Stomach (tissue), 9 donors: ENCODE data around the gene PRICKLE1. TPM values are rescaled to one million over a fixed set of nuclear protein-coding genes. Genes with fewer than 3 reads are reported as not detected.
A peak's percentile ranks its signal among the peaks of the same experiment; 100 is the strongest.

Source experiments
- DNase-seq, 2 donors: peaks; one replicate each; pipeline versions ENCODE4 v3.0.0 to v3.0.0-alpha.2; 2013 to 2019
- H3K27ac ChIP-seq, 5 donors: fragments of 200-600 bp in 4 of 5; sonication (generic) in 4 of 5; one replicate each; pipeline ENCODE4 v1.5.1; 2013 to 2019; ENCODE audit warnings: mild to moderate bottlenecking in 1 of 5, moderate library complexity in 1 of 5
- H3K27me3 ChIP-seq, 3 donors: fragments of 200-600 bp; sonication (generic); one replicate each; pipeline ENCODE4 v1.5.1; 2017 to 2019; ENCODE audit warnings: mixed run types in 1 of 3
- H3K36me3 ChIP-seq, 4 donors: fragments of 200-600 bp; sonication (generic); 1 replicate in 3 of 4; 2 replicates in 1 of 4; pipeline ENCODE4 v1.5.1; 2016 to 2019
- H3K4me1 ChIP-seq, 4 donors: fragments of 200-600 bp; sonication (generic); one replicate each; pipeline ENCODE4 v1.5.1; 2016 to 2019
- H3K4me3 ChIP-seq, 4 donors: fragments of 200-600 bp; sonication (generic) in 3 of 4; one replicate each; pipeline ENCODE4 v1.5.1; 2016 to 2019; ENCODE audit warnings: mild to moderate bottlenecking in 1 of 4
- H3K9me3 ChIP-seq, 4 donors: fragments of 200-600 bp; sonication (generic); one replicate each; pipeline ENCODE4 v1.5.1; 2016 to 2019
- EP300 ChIP-seq: sonication (generic); formaldehyde crosslinking; IDR thresholded peaks from one replicate; pipeline ENCODE4 v1.6.1; 2017; ENCODE audit warnings: antibody characterized with exemption
- POLR2A ChIP-seq, 4 donors: fragments of 450-650 bp; IDR thresholded peaks; one replicate each; pipeline ENCODE4 v1.6.1; 2016; ENCODE audit warnings: antibody characterized with exemption in 4 of 4, control low read depth in 2 of 4, mild to moderate bottlenecking in 1 of 4, moderate library complexity in 1 of 4
- POLR2AphosphoS5 ChIP-seq, 3 donors: sonication (generic); formaldehyde crosslinking; IDR thresholded peaks; one replicate each; pipeline ENCODE4 v1.6.1; 2016; ENCODE audit warnings: antibody characterized with exemption in 3 of 3
- WGBS, 5 donors: extraction: QIAGEN DNeasy Blood & Tissue Kit in 3 of 5; methylation state at CpG; one replicate each; pipeline versions ENCODE4 v1.1.5 to v1.1.7; 2013 to 2018; 5-methylcytosine and 5-hydroxymethylcytosine counted together
- intact Hi-C: fragments of 100-400 bp; cut with DNase I; formaldehyde crosslinking; loops from one replicate; pipeline ENCODE4 v1.15.1; 2023; ENCODE audit warnings: low total_unique reads
- polyA plus RNA-seq, 3 donors: library from polyadenylated mRNA; stranded (reverse); fragments of 200-250 nt; gene quantifications; one replicate each; pipeline ENCODE4 v1.2.3, GENCODE V29; 2013
- total RNA-seq, 5 donors: library from RNA; depleted of rRNA; stranded (reverse); fragments of >200 nt; gene quantifications; one replicate each; pipeline versions ENCODE4 v1.1.0 to v1.2.3, GENCODE V29; 2014 to 2016
- TF ChIP-seq, protein P1 (sequence below), 7 experiments: fragments of 450-650 bp in 4 of 7; fragments of 200-600 bp in 3 of 7; sonication (generic) in 3 of 7; IDR thresholded peaks; one replicate each; pipeline ENCODE4 v1.5.1; 2016 to 2019; ENCODE audit warnings: antibody characterized with exemption in 7 of 7, control low read depth in 2 of 7, mild to moderate bottlenecking in 1 of 7
- donor health status: healthy with polysubstance abuse.
- donor health status: Bipolar disorder and iron deficiency.
- donor health status: healthy.

The PRICKLE1 gene
- total and polyA plus RNA-seq, 8 donors, result 0.80 to 15.1 (median 2.9) TPM

DNA sequence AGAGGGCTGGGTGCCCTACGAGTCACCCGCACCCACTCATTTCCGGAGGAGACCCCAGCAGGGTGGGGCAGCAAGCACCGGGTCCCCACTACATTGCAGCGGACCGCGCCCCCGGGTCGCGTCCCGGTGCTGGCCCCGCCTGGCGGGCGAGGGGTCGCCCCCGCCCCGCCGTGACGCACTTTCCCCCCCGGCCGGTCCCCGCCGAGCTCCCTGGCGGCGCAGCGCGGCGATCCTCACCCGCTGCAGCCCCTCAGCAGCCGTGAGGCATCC, 106.1 kb downstream of the PRICKLE1 start:
- peak overlapping the region; percentile 60 to 90 (median 82) for H3K27ac ChIP-seq
- intact Hi-C loops, result loop anchor here (5.0 kb wide), 1 partner anchor 84 kb away; no protein-coding TSS in a partner anchor
- WGBS, 5 donors, result 0 to 3% (median 2%) methylated on average over 7 to 30 of the region's 30 CpGs; no CpG with 5 or more reads in 1 of the 5 donors
- H3K4me1 ChIP-seq, result peaks cover 0 to 37% (median 23%) of the 10 kb centered on the region in 4 donors
- H3K9me3 ChIP-seq, result no peaks in the 10 kb centered on the region
- peak overlapping the region; percentile 64 to 83 (median 68) for H3K4me3 ChIP-seq
- peak in 1 of 2 donors; percentile 82 for DNase-seq
- H3K36me3 ChIP-seq, result no peaks in the 10 kb centered on the region
- no peak for TF ChIP-seq POLR2AphosphoS5 (IDR thresholded peaks at IDR 0.05)
- TF ChIP-seq, protein P1, sequence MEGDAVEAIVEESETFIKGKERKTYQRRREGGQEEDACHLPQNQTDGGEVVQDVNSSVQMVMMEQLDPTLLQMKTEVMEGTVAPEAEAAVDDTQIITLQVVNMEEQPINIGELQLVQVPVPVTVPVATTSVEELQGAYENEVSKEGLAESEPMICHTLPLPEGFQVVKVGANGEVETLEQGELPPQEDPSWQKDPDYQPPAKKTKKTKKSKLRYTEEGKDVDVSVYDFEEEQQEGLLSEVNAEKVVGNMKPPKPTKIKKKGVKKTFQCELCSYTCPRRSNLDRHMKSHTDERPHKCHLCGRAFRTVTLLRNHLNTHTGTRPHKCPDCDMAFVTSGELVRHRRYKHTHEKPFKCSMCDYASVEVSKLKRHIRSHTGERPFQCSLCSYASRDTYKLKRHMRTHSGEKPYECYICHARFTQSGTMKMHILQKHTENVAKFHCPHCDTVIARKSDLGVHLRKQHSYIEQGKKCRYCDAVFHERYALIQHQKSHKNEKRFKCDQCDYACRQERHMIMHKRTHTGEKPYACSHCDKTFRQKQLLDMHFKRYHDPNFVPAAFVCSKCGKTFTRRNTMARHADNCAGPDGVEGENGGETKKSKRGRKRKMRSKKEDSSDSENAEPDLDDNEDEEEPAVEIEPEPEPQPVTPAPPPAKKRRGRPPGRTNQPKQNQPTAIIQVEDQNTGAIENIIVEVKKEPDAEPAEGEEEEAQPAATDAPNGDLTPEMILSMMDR (IDR thresholded peaks at IDR 0.05), result no peak
- no peak for TF ChIP-seq EP300
- TF ChIP-seq POLR2A (IDR thresholded peaks at IDR 0.05), result no peak
- peaks cover 0 to 11% (median 7%) of the 10 kb centered on the region in 3 donors for H3K27me3 ChIP-seq

DNA sequence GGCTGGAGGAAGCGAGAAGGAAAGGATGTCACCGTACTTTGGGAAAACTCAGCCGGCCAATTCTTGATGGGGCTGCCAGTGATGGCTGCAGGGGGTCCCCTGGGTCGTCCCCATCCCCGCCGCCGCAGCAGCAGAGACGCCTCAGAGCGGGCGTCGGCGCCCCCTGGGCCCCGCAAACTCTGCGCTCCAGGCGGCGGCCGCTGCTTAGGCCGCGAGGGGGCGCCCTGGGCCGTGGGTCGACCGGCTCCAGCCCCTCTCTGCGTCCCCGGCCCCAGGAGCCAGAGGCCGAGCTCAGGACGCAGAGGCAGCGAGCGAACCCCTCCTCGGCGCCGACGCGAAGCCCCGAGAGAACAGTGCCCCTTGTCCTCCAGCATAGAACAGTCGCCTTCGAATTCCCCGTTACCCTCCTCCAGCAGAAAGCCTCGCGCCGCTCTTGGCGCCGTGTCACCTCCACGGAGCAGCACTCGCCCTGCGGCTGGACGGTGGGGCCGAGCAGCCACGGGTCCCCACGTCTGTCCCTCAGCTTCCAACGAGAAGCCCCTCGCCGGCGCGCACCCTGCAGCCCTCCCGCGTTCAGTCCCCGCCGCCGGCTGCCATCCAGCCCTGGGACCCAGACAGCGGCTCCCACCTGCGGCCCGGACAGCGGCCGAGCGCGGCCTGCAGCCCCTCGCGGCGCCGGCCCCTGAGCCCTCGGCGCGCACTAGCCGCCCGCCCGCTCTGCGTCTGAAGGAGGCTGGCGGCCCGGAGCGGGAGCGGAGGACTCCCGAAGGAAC, 106.6 kb downstream of the PRICKLE1 start:
- TF ChIP-seq, protein P1 (IDR thresholded peaks at IDR 0.05), result peak in 5 of 7 experiments; percentile 66 to 92 (median 85)
- no peak for TF ChIP-seq POLR2AphosphoS5 (IDR thresholded peaks at IDR 0.05)
- DNase-seq, result peak; percentile 71 to 94
- Histone ChIP-seq H3K9me3 (no peaks in the 10 kb centered on the region), H3K36me3 (no peaks in the 10 kb centered on the region), H3K4me3 (peak overlapping the region; percentile 64 to 83 (median 68)), H3K4me1 (peaks cover 0 to 37% (median 23%) of the 10 kb centered on the region in 4 donors), H3K27me3 (peaks cover 0 to 11% (median 7%) of the 10 kb centered on the region in 3 donors), H3K27ac (peak overlapping the region; percentile 60 to 90 (median 82))
- intact Hi-C loops, result loop anchor here (5.0 kb wide), 1 partner anchor 84 kb away; no protein-coding TSS in a partner anchor
- 0 to 1% (median 1%) methylated on average over 28 to 83 of the region's 83 CpGs for WGBS, 5 donors

DNA sequence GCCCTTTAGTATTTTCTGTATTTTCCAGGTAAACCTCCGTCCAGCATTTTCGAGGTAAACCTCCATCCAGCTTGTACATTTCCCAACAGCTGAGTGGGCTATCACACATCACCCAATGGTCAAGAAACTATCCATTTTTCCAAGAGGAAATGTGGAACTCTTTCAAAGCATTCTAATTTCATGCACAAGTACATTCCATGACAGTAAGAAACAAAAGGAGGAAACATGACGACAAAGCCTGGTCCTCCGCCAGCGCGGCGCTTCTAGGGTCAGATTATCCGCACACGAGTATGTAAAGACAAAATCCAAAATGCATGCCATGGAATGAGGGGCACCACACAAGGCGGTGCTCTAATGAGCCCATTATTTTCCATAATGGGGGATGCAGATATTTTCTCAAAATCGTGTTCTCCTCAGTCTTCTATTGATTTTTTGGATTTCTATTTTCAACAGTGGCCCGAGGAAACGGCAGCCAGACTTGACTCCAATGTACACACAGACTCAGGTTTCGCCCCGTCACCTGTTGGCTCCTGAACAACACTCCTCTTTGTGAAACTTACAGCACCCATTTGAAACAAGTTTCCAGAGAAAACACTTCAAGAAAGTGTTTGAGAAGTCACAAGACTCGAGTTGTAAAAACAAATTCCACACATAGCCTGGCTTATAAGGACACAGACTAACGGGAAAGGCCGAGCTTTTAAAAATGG, 107.4 kb downstream of the PRICKLE1 start:
- 19 to 33% (median 30%) methylated on average over 18 of the region's 18 CpGs for WGBS, 5 donors
- Histone ChIP-seq H3K36me3 (no peaks in the 10 kb centered on the region), H3K4me1 (peaks cover 0 to 37% (median 23%) of the 10 kb centered on the region in 4 donors), H3K4me3 (peak overlapping the region; percentile 64 to 83 (median 68)), H3K27ac (peak overlapping the region; percentile 60 to 90 (median 82)), H3K9me3 (no peaks in the 10 kb centered on the region), H3K27me3 (peaks cover 0 to 11% (median 7%) of the 10 kb centered on the region in 3 donors)
- intact Hi-C loops, result loop anchor here (5.0 kb wide), 1 partner anchor 85 kb away; no protein-coding TSS in a partner anchor
- no peak for TF ChIP-seq POLR2AphosphoS5 (IDR thresholded peaks at IDR 0.05)
- TF ChIP-seq, protein P1 (IDR thresholded peaks at IDR 0.05), result no peak
- no peak for TF ChIP-seq POLR2A (IDR thresholded peaks at IDR 0.05)
- no peak for TF ChIP-seq EP300
- peak; percentile 72 to 77 for DNase-seq

DNA sequence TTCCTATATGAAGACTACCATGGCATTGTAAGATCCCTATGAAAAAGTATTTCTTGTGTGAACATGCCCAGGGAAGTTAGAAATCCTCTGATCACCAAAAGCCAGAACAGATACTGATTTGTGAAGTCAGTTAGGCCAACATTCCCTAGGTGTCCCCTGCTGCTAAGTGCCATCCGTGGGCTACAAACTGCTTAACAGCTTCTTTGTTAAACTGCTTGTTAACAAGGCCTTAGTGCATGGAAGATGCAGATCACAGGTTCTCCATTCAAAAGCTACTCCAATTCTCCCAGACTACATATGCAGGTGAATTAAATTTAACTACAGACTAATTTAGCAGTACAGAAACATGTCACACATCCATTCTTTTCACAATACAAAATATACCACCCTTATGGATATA, 108.2 kb downstream of the PRICKLE1 start:
- H3K27me3 ChIP-seq, result peaks cover 0 to 11% (median 7%) of the 10 kb centered on the region in 3 donors
- H3K27ac ChIP-seq, result peak overlapping the region in 2 of 5 donors; percentile 5 to 82
- intact Hi-C loops, result loop anchor here (5.0 kb wide), 1 partner anchor 86 kb away; no protein-coding TSS in a partner anchor
- TF ChIP-seq POLR2A (IDR thresholded peaks at IDR 0.05) (no peak), EP300 (no peak), POLR2AphosphoS5 (IDR thresholded peaks at IDR 0.05) (no peak)
- TF ChIP-seq, protein P1 (IDR thresholded peaks at IDR 0.05), result no peak
- no peak for DNase-seq
- no peak overlapping the region for H3K4me3 ChIP-seq
- 81 to 94% (median 89%) methylated on average over 1 of the region's 1 CpG for WGBS, 5 donors
- H3K36me3 ChIP-seq, result no peaks in the 10 kb centered on the region
- peaks cover 0 to 37% (median 23%) of the 10 kb centered on the region in 4 donors for H3K4me1 ChIP-seq
- H3K9me3 ChIP-seq, result no peaks in the 10 kb centered on the region
